ENCODE results near the gene C11orf68. TPM values are rescaled to one million over a fixed set of nuclear protein-coding genes. Genes with fewer than 3 reads are reported as not detected.

C11orf68 gene
- total and polyA plus RNA-seq, 5 donors from 2014 or later: 21.6 to 90.7 (median 83.3) TPM

DNA sequence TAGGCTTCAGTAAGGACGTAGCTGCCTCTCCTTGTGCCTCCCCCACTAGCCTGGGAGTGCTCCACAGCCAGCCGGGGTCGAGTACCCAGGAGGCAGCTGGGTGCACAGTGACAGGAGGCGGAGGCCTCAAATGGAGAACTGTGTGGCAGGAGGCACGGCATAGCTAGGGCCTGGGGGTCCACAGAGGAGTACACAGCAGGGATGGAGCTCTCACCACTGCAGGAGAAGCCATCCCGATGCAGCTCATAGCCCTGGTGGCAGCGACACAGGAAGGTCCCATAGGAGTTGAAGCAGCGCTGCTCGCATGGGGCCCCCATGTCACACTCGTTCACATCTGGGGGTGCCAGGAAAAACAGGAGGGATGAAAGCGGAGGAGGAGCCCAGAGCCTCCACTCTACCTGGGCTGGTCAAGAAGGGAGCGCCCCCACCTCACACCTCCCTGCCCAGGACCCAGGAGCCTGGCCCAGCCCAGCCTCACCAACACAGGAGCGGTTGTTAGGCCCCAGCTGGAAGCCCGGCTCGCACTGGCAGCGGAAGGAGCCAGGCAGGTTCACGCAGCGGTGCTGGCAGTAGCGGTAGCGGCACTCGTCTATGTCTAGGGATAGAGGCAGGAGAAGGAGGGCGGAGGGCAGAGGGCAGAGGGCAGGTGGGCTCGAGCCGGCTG lies 49.1 kb downstream of the C11orf68 start:
- Histone ChIP-seq H3K4me3 (ENCODE audit: low read depth, low read length) (no peak overlapping the region), H3K4me1 (ENCODE audit: control insufficient read depth, insufficient read depth, low read length, poor library complexity, severe bottlenecking) (peaks cover 16% of the 10 kb centered on the region), H3K27me3 (ENCODE audit: control insufficient read depth, insufficient read depth, low read length) (no peaks in the 10 kb centered on the region), H3K27ac (ENCODE audit: insufficient read depth, low read length, poor library complexity, severe bottlenecking) (no peak overlapping the region), H3K9me3 (ENCODE audit: control insufficient read depth in 2 of 2, low read length in 2 of 2) (no peaks in the 10 kb centered on the region), H3K36me3 (ENCODE audit: control insufficient read depth, insufficient read depth, low read length) (peaks cover 14% of the 10 kb centered on the region)
- no peaks in the 10 kb centered on the region for H3K9me3 Mint-ChIP-seq
- peaks cover 11% of the 10 kb centered on the region for H3K27me3 Mint-ChIP-seq
- H3K27ac Mint-ChIP-seq: peak overlapping the region in 1 of 3 donors; percentile 90
- DNase-seq: no peak
- ATAC-seq (ENCODE audit: low read depth in 2 of 2): no peak
- peaks cover 3% of the 10 kb centered on the region for H3K36me3 Mint-ChIP-seq
- peak overlapping the region in 3 of 4 donors; percentile 63 to 80 (median 65) for H3K4me3 Mint-ChIP-seq
- H3K4me1 Mint-ChIP-seq: peaks cover 0 to 24% (median 10%) of the 10 kb centered on the region in 4 donors

DNA sequence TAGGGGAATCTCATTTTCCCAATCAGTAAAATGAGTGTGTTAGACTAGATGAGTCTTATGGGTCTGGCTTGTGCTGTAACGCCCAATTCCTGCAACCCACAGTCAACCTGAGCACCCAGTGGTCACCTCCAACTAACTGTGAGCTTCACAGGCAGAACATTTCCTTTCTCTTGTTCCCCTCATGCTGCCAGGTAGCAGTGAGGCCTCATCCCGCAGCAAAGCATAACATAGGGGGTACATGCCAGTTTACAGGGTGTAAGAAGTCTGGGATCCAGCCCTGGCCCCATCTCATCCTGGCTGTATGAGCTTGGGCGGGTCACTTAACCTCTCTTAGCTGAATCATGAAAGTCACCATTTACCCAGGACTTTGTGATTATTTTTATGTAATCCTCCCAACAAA lies 50.0 kb downstream of the C11orf68 start:
- Mint-ChIP-seq H3K4me3 (peak overlapping the region in 1 of 4 donors; percentile 80), H3K27ac (peak overlapping the region in 1 of 3 donors; percentile 67), H3K36me3 (peaks cover 3% of the 10 kb centered on the region), H3K9me3 (no peaks in the 10 kb centered on the region), H3K4me1 (peaks cover 0 to 21% (median 9%) of the 10 kb centered on the region in 4 donors), H3K27me3 (peaks cover 11% of the 10 kb centered on the region)
- DNase-seq (no peak), ATAC-seq (ENCODE audit: low read depth in 2 of 2) (no peak)
- Histone ChIP-seq H3K27ac (ENCODE audit: insufficient read depth, low read length, poor library complexity, severe bottlenecking) (no peak overlapping the region), H3K36me3 (ENCODE audit: control insufficient read depth, insufficient read depth, low read length) (peaks cover 23% of the 10 kb centered on the region), H3K4me3 (ENCODE audit: low read depth, low read length) (no peak overlapping the region), H3K9me3 (ENCODE audit: control insufficient read depth in 2 of 2, low read length in 2 of 2) (no peaks in the 10 kb centered on the region), H3K27me3 (ENCODE audit: control insufficient read depth, insufficient read depth, low read length) (no peaks in the 10 kb centered on the region), H3K4me1 (ENCODE audit: control insufficient read depth, insufficient read depth, low read length, poor library complexity, severe bottlenecking) (peaks cover 14% of the 10 kb centered on the region)

DNA sequence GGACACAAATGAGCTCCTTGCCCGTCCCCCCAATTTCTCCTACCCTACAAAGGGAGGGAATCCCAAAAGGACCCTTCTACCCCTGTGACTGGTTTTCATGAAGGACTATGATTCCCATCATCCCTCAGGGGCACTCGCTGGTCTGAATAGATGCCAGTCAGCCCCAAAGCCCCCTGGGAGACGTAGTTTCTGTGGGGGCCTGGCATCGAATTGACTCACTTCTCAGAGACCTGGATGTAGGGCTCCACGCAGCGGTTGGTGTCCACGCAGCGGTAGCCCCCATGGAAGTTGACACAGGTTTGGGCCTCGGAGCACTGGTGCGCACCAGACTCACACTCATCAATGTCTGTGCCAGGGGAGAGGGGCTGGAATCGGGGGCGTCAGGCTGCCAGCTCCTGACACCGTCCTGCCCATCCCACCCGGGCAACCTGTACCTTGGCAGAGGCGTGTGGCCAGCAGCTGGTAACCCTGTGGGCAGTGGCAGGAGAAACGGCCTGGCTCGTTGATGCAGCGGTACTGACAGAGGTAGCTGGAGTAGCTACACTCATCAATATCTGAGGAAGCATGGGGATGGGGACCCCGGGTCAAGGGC lies 50.7 kb downstream of the C11orf68 start:
- peaks cover 8% of the 10 kb centered on the region for H3K4me1 ChIP-seq (ENCODE audit: control insufficient read depth, insufficient read depth, low read length, poor library complexity, severe bottlenecking)
- Mint-ChIP-seq H3K27ac (no peak overlapping the region), H3K27me3 (peaks cover 7% of the 10 kb centered on the region), H3K4me1 (peaks cover 0 to 14% (median 6%) of the 10 kb centered on the region in 4 donors), H3K9me3 (no peaks in the 10 kb centered on the region), H3K4me3 (peak overlapping the region in 1 of 4 donors; percentile 69), H3K36me3 (peaks cover 3% of the 10 kb centered on the region)
- peak in 1 of 3 donors; percentile 39 for DNase-seq
- no peak overlapping the region for H3K27ac ChIP-seq (ENCODE audit: insufficient read depth, low read length, poor library complexity, severe bottlenecking)
- H3K36me3 ChIP-seq (ENCODE audit: control insufficient read depth, insufficient read depth, low read length): peaks cover 29% of the 10 kb centered on the region
- peak in 1 of 2 donors; percentile 54 for ATAC-seq (ENCODE audit: low read depth in 2 of 2)
- no peaks in the 10 kb centered on the region for H3K9me3 ChIP-seq (ENCODE audit: control insufficient read depth in 2 of 2, low read length in 2 of 2)
- H3K27me3 ChIP-seq (ENCODE audit: control insufficient read depth, insufficient read depth, low read length): no peaks in the 10 kb centered on the region
- no peak overlapping the region for H3K4me3 ChIP-seq (ENCODE audit: low read depth, low read length)

DNA sequence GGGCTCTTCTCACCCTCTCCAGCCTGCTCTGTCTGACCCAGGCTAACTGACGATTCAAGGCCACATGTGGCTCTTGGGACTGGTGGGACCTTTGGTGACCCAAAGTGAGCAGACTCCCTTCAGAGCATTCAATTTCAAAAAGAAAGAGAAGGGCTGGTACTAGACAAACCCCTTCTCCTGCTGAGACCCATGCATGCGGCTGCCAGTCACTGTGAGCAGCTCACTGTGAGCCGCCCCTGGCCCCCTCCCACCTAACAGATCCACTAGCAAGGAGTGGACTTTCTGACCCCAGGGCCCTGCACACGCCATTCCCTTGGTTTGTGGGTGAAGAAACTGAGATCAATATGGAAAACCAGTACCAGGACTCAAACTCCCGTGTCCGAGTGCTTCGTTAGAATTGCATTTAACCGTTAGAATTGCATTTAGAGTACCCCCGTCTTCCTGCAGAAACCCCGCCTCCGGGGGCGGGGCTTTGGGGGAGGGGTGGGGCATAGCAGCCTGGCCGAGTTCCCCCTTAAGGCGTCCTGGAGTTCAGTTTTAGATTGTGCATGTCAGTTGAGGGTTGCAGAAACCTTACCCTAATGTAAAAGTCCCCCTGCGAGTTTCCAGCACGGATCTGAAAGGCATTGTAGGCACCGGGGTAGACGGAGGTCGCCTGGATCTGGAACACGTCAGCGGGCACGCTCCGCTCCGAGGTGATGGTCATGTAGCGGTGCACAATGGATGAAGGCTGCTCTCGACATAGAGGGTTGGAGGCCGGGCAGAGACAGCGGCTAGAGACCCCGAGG lies 51.4 kb downstream of the C11orf68 start:
- Mint-ChIP-seq H3K36me3 (peaks cover 7% of the 10 kb centered on the region), H3K9me3 (no peaks in the 10 kb centered on the region), H3K4me3 (peak overlapping the region in 2 of 4 donors; percentile 65 to 69), H3K27me3 (peaks cover 6% of the 10 kb centered on the region), H3K27ac (no peak overlapping the region), H3K4me1 (peaks cover 0 to 14% (median 5%) of the 10 kb centered on the region in 4 donors)
- ATAC-seq (ENCODE audit: low read depth in 2 of 2): no peak
- H3K27me3 ChIP-seq (ENCODE audit: control insufficient read depth, insufficient read depth, low read length): no peaks in the 10 kb centered on the region
- H3K4me1 ChIP-seq (ENCODE audit: control insufficient read depth, insufficient read depth, low read length, poor library complexity, severe bottlenecking): peaks cover 5% of the 10 kb centered on the region
- H3K27ac ChIP-seq (ENCODE audit: insufficient read depth, low read length, poor library complexity, severe bottlenecking): no peak overlapping the region
- H3K4me3 ChIP-seq (ENCODE audit: low read depth, low read length): no peak overlapping the region
- DNase-seq: no peak
- peaks cover 36% of the 10 kb centered on the region for H3K36me3 ChIP-seq (ENCODE audit: control insufficient read depth, insufficient read depth, low read length)
- no peaks in the 10 kb centered on the region for H3K9me3 ChIP-seq (ENCODE audit: control insufficient read depth in 2 of 2, low read length in 2 of 2)

Other genes with a start within 250 kb of the C11orf68 start
- 127 TPM for gene KAT5, start 206.8 kb downstream of the C11orf68 start, total RNA-seq
- gene KAT5, start 206.8 kb downstream of the C11orf68 start, polyA plus RNA-seq: 10 to 100 TPM; 45.4 to 62.7 (median 55.7) TPM
- gene RNASEH2C, start 198.3 kb downstream of the C11orf68 start, total RNA-seq: 28.3 TPM
- gene RNASEH2C, start 198.3 kb downstream of the C11orf68 start, polyA plus RNA-seq: 10 to 100 TPM; 60.6 to 83.8 (median 72.6) TPM
- gene AP5B1, start 138.1 kb downstream of the C11orf68 start, total RNA-seq: 16.8 TPM
- 10 to 100 TPM in 1 of 4 donors, 1 to 10 TPM in 3; 7.6 to 10.8 (median 9.5) TPM for gene AP5B1, start 138.1 kb downstream of the C11orf68 start, polyA plus RNA-seq
- not detected for gene OVOL1, start 132.0 kb downstream of the C11orf68 start, total RNA-seq
- gene OVOL1, start 132.0 kb downstream of the C11orf68 start, polyA plus RNA-seq: not detected
- 0.44 TPM for gene SNX32, start 85.1 kb downstream of the C11orf68 start, total RNA-seq
- gene SNX32, start 85.1 kb downstream of the C11orf68 start, polyA plus RNA-seq: 1 to 10 TPM in 1 of 4 donors, under 1 TPM in 3; 0.32 to 1.3 (median 0.48) TPM
- 737 TPM for gene CFL1, start 60.9 kb downstream of the C11orf68 start, total RNA-seq
- 1,000 to 10,000 TPM; 2,250 to 3,209 (median 2,591) TPM for gene CFL1, start 60.9 kb downstream of the C11orf68 start, polyA plus RNA-seq
- gene MUS81, start 58.6 kb downstream of the C11orf68 start, total RNA-seq: 51.1 TPM
- 10 to 100 TPM; 22.7 to 24.6 (median 23.6) TPM for gene MUS81, start 58.6 kb downstream of the C11orf68 start, polyA plus RNA-seq
- 5.8 TPM for gene EFEMP2, start 46.3 kb downstream of the C11orf68 start, total RNA-seq
- under 1 TPM; 0.21 to 0.36 (median 0.29) TPM for gene EFEMP2, start 46.3 kb downstream of the C11orf68 start, polyA plus RNA-seq
- 12.4 TPM for gene CTSW, start 39.2 kb downstream of the C11orf68 start, total RNA-seq
- gene CTSW, start 39.2 kb downstream of the C11orf68 start, polyA plus RNA-seq: 10 to 100 TPM in 3 of 4 donors, 1 to 10 TPM in 1; 3.5 to 35.9 (median 16.9) TPM
- 29.8 TPM for gene FIBP, start 30.6 kb downstream of the C11orf68 start, total RNA-seq
- gene FIBP, start 30.6 kb downstream of the C11orf68 start, polyA plus RNA-seq: 10 to 100 TPM; 71.0 to 81.7 (median 72.7) TPM
- 20.7 TPM for gene CCDC85B, start 28.4 kb downstream of the C11orf68 start, total RNA-seq
- gene CCDC85B, start 28.4 kb downstream of the C11orf68 start, polyA plus RNA-seq: 10 to 100 TPM; 58.7 to 74.0 (median 63.2) TPM
- gene FOSL1, start 18.7 kb downstream of the C11orf68 start, total RNA-seq: 2.7 TPM
- gene FOSL1, start 18.7 kb downstream of the C11orf68 start, polyA plus RNA-seq: not detected
- 82.8 TPM for gene DRAP1, start 364 bp upstream of the C11orf68 start, total RNA-seq
- 100 to 1,000 TPM in 2 of 4 donors, 10 to 100 TPM in 2; 78.2 to 106 (median 91.4) TPM for gene DRAP1, start 364 bp upstream of the C11orf68 start, polyA plus RNA-seq
- gene TSGA10IP, start 26.4 kb upstream of the C11orf68 start, total RNA-seq: not detected
- not detected for gene TSGA10IP, start 26.4 kb upstream of the C11orf68 start, polyA plus RNA-seq
- gene SART1, start 42.7 kb upstream of the C11orf68 start, total RNA-seq: 94.0 TPM
- gene SART1, start 42.7 kb upstream of the C11orf68 start, polyA plus RNA-seq: 10 to 100 TPM; 15.8 to 22.7 (median 19.8) TPM
- gene EIF1AD, start 83.1 kb upstream of the C11orf68 start, total RNA-seq: 61.3 TPM
- 10 to 100 TPM; 16.7 to 20.7 (median 18.6) TPM for gene EIF1AD, start 83.1 kb upstream of the C11orf68 start, polyA plus RNA-seq
- 41.8 TPM for gene BANF1, start 83.4 kb upstream of the C11orf68 start, total RNA-seq
- gene BANF1, start 83.4 kb upstream of the C11orf68 start, polyA plus RNA-seq: 100 to 1,000 TPM; 134 to 170 (median 148) TPM
- gene CST6, start 92.9 kb upstream of the C11orf68 start, total RNA-seq: not detected
- gene CST6, start 92.9 kb upstream of the C11orf68 start, polyA plus RNA-seq: not detected
- gene CATSPER1, start 107.4 kb upstream of the C11orf68 start, total RNA-seq: not detected
- not detected for gene CATSPER1, start 107.4 kb upstream of the C11orf68 start, polyA plus RNA-seq
- not detected for gene GAL3ST3, start 130.1 kb upstream of the C11orf68 start, total RNA-seq
- not detected for gene GAL3ST3, start 130.1 kb upstream of the C11orf68 start, polyA plus RNA-seq
- 172 TPM for gene SF3B2, start 133.3 kb upstream of the C11orf68 start, total RNA-seq
- gene SF3B2, start 133.3 kb upstream of the C11orf68 start, polyA plus RNA-seq: 10 to 100 TPM; 67.6 to 79.7 (median 75.2) TPM
- gene PACS1, start 151.2 kb upstream of the C11orf68 start, total RNA-seq: 306 TPM
- 10 to 100 TPM; 43.8 to 57.8 (median 47.1) TPM for gene PACS1, start 151.2 kb upstream of the C11orf68 start, polyA plus RNA-seq

Data from CD4-positive, CD25-positive, alpha-beta regulatory T cell (primary cell).